Stimulated activated effector memory CD8-positive, alpha-beta T cell treated with anti-CD3 and anti-CD28 coated beads, Interleukin-12 subunit alpha, Interleukin-12 subunit beta, amount 100 ng/mL, for 72 hours (primary cell): ENCODE measurements around the gene FEN1.
A peak's percentile ranks its signal among the peaks of the same experiment; 100 is the strongest.

ENCODE experiments used
- ATAC-seq: fragments of 150-1000 bp; cut with Tn5 transposase; 2 replicates; pipeline ENCODE4 v1.10.0; 2021
- DNase-seq, 2 donors: peaks; one replicate each; pipeline ENCODE4 v3.0.0; 2021 to 2022; ENCODE audit warnings: low spot score in 2 of 2
- H3K27ac Mint-ChIP-seq: one replicate; pipeline ENCODE4 v1.8.0; 2022; ENCODE audit warnings: mild to moderate bottlenecking, mixed read lengths
- H3K36me3 Mint-ChIP-seq: one replicate; pipeline ENCODE4 v1.8.0; 2022; ENCODE audit warnings: mild to moderate bottlenecking, mixed read lengths
- H3K4me1 Mint-ChIP-seq: one replicate; pipeline ENCODE4 v1.8.0; 2022; ENCODE audit warnings: mixed read lengths
- H3K4me3 Mint-ChIP-seq: one replicate; pipeline ENCODE4 v1.8.0; 2022; ENCODE audit warnings: mild to moderate bottlenecking, mixed read lengths
- H3K9me3 Mint-ChIP-seq: one replicate; pipeline ENCODE4 v1.8.0; 2022; ENCODE audit warnings: mixed read lengths

FEN1 gene

DNA sequence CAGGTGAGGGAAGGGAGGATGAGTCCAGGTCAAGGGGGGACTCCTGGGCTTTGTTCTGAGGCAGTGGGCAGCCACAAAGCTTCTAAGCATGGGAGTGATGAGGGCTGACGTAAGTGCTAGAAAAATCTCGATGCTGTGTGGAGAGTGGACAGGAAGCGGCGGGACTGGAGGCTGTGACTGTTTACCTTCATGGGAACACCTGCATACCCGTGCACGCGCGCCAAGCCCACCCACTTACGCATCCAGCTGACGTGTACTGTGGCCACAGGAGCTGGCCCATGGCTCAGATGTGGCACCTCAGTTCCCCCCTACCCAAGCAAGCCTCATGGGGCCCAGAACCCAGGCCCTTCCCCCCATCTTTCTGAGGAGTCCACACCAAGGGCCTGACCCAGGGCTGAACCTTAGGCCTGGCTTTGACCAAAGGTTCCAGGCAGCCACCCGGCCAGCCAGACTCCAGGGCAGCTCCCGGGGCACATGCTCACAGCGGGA is 26.3 kb upstream of the FEN1 start:
- ATAC-seq (no peak), DNase-seq (no peak)
- H3K4me1 Mint-ChIP-seq = peaks cover 8% of the 10 kb centered on the region
- no peaks in the 10 kb centered on the region for H3K36me3 Mint-ChIP-seq
- no peak overlapping the region for H3K27ac Mint-ChIP-seq
- H3K9me3 Mint-ChIP-seq = no peaks in the 10 kb centered on the region
- H3K4me3 Mint-ChIP-seq = no peak overlapping the region

DNA sequence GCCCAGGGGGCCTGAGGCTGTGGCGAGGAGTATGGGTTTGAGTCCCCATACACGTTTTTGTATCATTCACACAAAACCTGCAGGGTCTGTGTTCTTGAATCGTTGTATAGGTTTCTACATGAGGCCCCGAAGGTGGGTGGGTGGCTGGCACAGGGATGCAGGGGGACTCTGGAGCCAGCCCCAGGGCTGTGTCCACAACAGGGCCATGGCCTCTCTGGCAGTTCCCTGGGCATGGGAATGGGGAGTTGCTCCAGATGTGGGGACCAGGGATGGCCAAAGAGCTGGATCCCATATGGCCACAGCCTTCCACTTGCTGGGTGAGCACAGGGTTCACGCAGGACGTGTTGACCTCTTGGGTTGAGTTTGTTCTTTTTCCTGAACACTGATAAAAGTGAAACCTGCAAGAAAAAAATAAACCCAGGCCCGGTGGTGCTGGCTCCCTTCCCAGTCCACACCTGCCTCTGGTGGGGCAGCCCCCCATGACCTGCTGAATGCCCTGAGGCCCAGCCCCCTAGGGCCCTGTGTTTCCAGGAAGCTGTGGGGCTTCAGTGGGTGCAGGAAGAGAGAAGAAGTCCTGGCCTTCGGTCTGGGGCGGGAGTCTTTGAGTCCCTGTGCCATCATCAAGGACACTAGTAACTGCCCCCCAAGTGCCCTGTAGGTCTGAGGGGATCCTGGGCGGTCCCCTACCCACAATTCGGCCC is 24.2 kb upstream of the FEN1 start:
- no peak for DNase-seq
- Mint-ChIP-seq H3K4me3 (no peak overlapping the region), H3K4me1 (peaks cover 15% of the 10 kb centered on the region), H3K9me3 (no peaks in the 10 kb centered on the region), H3K36me3 (no peaks in the 10 kb centered on the region), H3K27ac (peak overlapping the region; percentile 39)
- ATAC-seq = no peak

DNA sequence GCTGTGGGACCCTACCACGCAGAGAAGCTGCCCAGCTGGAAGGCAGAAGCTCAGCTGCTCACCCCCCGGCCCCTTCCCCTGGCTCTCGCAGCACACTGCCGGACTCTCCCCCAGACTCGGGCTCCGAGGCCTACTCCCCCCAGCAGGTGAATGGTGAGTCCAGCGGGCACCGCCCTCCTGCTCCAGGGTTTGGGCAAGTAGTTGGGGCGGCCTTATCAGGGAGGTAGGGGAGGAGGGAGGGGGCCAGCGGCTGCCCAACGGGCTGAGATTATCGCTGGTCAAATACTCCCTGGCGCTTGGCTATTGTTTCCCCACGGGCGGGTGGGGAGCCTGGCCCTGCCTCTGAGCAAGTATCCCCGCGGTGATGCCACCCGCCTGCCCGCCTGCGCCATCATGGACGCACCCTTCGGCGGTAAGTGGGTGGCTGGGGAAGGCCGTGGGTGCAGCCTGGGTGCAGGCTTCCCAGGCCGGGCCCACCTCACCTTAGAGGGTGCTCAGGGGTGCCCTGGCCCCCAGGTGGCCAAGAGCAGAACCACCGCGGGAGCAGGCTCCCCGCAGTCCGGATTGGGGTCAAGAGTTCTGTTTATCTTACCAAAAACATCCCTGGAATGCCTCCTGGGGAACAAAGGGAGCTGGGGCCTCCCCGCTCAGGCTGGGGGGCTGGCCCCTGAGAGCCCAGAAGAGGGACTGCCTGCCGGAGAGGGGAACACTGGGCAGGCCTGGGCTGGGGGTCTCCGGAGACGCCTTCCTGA is 23.4 kb upstream of the FEN1 start:
- no peaks in the 10 kb centered on the region for H3K36me3 Mint-ChIP-seq
- DNase-seq = no peak
- no peak overlapping the region for H3K4me3 Mint-ChIP-seq
- H3K4me1 Mint-ChIP-seq = peaks cover 15% of the 10 kb centered on the region
- no peak overlapping the region for H3K27ac Mint-ChIP-seq
- ATAC-seq = no peak
- no peaks in the 10 kb centered on the region for H3K9me3 Mint-ChIP-seq

DNA sequence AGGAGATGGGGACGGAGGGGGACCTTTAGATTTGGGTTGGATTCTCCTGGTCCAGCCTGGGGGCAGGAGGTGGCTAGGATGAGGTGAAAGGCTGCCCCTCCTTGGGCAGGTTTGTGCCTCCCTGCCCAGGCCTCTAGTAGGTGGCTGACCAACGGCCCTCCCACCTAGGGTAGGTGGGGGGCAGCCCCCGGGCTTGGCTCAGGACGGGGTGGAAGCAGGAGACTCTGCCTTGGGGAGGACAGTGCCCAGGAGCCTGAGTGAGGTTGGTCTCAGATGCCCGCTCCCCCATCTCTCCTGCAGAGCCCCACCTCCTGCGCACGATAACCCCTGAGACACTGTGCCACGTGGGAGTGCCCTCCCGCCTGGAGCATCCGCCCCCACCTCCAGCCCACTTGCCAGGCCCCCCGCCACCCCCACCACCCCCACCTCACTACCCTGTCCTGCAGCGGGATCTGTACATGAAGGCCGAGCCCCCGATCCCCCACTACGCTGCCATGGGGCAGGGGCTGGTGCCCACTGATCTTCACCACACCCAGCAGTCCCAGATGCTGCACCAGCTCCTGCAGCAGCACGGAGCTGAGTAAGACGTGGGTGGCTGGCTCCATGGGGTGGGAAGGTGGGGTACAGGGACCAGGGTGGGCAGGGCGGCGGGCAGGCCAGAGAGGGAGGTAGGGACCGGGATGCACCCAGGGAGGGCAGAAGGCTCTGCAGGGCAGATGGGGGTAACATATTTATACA is 22.6 kb upstream of the FEN1 start:
- no peak overlapping the region for H3K27ac Mint-ChIP-seq
- H3K9me3 Mint-ChIP-seq = no peaks in the 10 kb centered on the region
- DNase-seq = no peak
- no peak overlapping the region for H3K4me3 Mint-ChIP-seq
- no peak for ATAC-seq
- H3K36me3 Mint-ChIP-seq = peaks cover under 1% of the 10 kb centered on the region
- H3K4me1 Mint-ChIP-seq = peaks cover 16% of the 10 kb centered on the region

DNA sequence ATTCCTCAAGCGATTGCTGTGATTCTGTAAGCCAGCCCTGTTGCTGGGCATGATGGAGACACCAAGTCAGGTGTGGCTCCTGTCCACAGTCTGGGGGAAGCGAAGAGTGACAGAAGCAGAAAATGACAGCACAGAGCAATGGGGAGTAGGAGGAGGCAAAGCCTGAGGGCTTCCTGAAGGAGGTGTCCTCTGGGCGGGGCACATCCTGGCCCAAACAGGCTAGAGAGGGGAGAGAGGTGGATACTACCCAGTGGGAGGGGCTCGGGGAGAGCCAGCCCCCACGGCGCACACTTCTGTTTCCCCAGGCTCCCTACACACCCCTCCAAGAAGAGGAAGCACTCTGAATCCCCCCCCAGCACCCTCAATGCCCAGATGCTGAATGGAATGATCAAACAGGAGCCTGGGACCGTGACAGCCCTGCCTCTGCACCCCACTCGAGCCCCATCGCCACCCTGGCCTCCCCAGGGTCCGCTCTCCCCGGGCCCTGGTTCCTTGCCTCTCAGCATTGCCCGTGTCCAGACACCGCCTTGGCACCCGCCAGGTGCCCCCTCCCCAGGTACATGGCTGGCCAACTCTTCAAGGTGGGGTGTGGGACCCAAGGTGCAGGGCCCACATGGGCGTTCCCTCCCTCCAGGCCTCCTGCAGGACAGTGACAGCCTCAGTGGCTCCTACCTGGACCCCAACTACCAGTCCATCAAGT is 21.4 kb upstream of the FEN1 start:
- DNase-seq = no peak
- no peak overlapping the region for H3K4me3 Mint-ChIP-seq
- H3K36me3 Mint-ChIP-seq = peaks cover 8% of the 10 kb centered on the region
- no peaks in the 10 kb centered on the region for H3K9me3 Mint-ChIP-seq
- H3K4me1 Mint-ChIP-seq = peaks cover 28% of the 10 kb centered on the region
- no peak for ATAC-seq
- H3K27ac Mint-ChIP-seq = peak overlapping the region; percentile 80

DNA sequence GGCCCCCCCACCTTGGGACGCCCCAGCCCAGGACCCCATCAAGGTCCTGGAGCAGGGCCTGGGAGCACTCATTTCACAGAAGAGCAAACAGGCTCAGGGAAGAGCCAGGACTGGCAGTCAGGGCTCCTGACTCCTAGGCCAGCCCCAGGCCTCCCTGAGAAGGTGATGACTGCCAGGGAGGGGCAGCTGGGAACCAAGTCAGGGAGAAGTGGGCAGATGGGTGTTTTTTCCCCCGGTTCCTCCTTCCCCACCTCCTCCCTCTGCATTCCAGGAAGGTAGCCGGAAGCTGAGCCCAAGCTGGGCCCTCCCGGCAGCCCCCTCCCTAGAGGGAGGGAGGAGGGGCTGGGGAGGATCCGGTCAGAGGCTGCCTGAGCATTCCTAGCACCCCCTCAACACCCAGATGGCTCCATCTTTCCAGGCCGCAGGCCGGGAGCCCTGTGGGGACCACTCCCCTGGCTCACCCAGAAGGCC is 20.7 kb upstream of the FEN1 start:
- H3K4me1 Mint-ChIP-seq = peaks cover 35% of the 10 kb centered on the region
- no peaks in the 10 kb centered on the region for H3K9me3 Mint-ChIP-seq
- no peak for DNase-seq
- no peak overlapping the region for H3K4me3 Mint-ChIP-seq
- H3K27ac Mint-ChIP-seq = peak overlapping the region; percentile 80
- ATAC-seq = no peak
- H3K36me3 Mint-ChIP-seq = peaks cover 8% of the 10 kb centered on the region

DNA sequence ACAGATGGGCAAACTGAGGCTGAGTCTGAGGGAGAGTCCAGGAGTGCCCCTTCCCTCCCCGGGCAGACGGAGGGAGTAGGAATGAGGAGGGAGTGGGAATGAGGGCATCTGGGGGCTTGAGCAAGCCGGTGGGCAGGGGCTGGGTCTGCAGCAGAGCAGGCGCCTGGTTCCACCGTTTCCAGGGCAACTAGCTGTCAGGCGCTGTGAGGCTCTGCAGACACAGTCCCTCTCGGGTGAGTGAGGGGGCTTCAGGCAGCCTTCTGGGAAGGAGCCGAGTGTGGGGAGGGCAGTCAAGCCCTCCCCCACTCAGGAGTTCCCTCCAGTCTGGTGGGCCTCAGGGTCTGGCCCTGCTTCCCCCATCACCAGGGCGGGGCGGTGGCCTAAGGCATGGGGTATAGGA is 19.4 kb upstream of the FEN1 start:
- Mint-ChIP-seq H3K4me3 (no peak overlapping the region), H3K36me3 (peaks cover 8% of the 10 kb centered on the region), H3K4me1 (peaks cover 44% of the 10 kb centered on the region), H3K27ac (peak overlapping the region; percentile 80), H3K9me3 (no peaks in the 10 kb centered on the region)
- ATAC-seq = no peak
- DNase-seq = no peak

DNA sequence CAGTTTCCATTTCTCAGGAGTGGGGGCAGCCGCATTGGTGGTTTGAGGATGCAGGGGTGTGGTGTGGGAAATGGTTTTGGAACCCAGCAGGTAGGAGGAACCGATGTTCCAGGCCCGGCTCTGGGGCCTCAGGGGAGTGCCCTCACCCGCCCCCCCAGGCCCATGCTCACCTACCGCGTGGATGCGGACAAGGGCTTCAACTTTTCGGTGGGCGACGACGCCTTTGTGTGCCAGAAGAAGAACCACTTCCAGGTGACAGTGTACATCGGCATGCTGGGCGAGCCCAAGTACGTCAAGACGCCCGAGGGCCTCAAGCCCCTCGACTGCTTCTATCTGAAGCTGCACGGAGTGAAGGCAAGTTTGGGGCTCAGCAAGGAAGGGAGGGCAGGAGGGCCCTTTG is 18.9 kb upstream of the FEN1 start:
- Mint-ChIP-seq H3K9me3 (no peaks in the 10 kb centered on the region), H3K4me1 (peaks cover 44% of the 10 kb centered on the region), H3K27ac (no peak overlapping the region), H3K4me3 (no peak overlapping the region), H3K36me3 (peaks cover 8% of the 10 kb centered on the region)
- no peak for DNase-seq
- ATAC-seq = no peak

DNA sequence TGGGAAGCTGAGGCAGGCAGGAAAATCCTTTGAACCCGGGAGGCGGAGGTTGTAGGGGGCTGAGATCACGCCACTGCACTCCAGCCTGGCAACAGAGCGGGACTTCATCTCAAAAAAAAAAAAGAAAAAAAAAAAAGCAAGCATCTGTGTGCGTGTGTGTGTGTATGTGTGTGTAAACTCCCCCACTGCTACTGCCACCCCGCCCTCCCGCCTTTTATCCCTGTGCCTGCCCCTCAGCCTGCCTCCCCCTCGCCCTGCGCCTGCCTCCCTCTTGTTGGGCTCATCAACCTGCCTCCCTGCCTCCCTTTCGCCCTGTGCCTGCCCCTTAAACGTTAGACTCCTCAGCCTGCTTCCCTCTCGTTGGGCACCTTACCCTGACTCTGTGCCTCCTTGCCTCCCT is 18.3 kb upstream of the FEN1 start:
- H3K9me3 Mint-ChIP-seq = no peaks in the 10 kb centered on the region
- peaks cover 44% of the 10 kb centered on the region for H3K4me1 Mint-ChIP-seq
- peaks cover 8% of the 10 kb centered on the region for H3K36me3 Mint-ChIP-seq
- DNase-seq (no peak), ATAC-seq (no peak)
- H3K4me3 Mint-ChIP-seq = no peak overlapping the region
- peak overlapping the region; percentile 29 for H3K27ac Mint-ChIP-seq

DNA sequence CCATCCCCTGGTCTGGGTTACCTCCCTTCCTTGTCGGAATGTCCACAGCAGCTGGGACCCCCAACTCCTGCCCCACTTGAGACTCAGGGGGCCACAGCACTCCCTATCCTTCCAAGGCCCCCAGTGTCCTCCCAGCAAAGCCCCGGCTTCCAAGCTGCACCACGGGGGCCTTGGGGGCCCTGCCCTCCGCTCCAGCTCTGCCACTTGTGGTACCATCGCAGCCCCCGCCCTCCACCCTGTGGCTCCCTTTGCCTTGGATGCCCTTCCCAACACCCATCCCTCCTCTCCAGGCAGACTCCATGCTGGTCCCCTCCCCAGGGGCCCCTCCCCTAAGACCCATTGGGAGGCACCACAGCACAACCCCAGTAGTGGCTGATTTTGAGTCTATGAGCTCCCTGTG is 17.6 kb upstream of the FEN1 start:
- H3K36me3 Mint-ChIP-seq = peaks cover 8% of the 10 kb centered on the region

DNA sequence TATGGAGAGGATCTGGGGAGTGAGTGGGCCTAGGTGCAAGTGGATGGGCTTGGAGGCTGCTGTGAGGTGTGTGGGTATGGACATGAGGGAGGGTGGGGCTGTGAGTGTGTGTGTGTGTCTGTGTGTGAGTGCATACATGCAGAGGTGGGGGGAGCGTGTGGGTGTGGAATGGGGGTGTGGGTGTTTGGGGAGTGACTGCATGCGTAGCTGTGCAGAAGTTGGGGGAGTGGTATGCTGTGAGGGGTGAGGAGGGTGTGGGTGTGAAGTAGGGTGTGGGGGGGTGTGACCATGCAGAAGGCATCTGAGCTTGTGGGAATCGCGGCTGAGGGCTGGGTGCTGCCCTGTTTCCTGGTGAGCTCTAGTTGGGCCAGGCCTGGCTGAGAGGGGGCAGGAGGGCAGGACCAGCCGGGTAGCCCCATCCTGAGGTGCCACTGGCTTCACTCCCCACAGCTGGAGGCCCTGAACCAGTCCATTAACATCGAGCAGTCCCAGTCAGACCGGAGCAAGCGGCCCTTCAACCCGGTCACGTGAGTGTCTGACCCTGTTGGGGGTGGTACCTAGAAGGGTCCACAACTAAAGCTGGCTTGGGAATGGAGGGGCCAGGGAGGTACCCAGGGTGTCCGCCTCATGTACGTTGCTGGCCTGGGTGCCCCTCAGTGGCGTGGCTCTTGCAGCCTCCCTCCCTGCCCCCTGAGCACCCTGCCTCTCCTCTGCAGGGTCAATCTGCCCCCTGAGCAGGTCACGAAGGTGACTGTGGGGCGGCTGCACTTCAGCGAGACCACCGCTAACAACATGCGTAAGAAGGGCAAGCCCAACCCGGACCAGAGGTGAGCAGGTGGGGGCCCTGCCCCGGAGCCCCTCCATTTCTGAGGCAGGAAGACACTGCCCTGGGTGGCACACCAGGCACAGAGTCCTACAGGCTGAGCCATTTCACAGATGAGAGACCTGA is 16.8 kb upstream of the FEN1 start:
- ATAC-seq (no peak), DNase-seq (no peak)
- peaks cover 8% of the 10 kb centered on the region for H3K36me3 Mint-ChIP-seq
- H3K4me3 Mint-ChIP-seq = peak overlapping the region; percentile 47
- peak overlapping the region; percentile 29 for H3K27ac Mint-ChIP-seq
- no peaks in the 10 kb centered on the region for H3K9me3 Mint-ChIP-seq
- peaks cover 44% of the 10 kb centered on the region for H3K4me1 Mint-ChIP-seq

More for the DNA sequence above, 17.6 kb upstream of the FEN1 start:
- no peaks in the 10 kb centered on the region for H3K9me3 Mint-ChIP-seq
- no peak for ATAC-seq
- no peak overlapping the region for H3K4me3 Mint-ChIP-seq
- H3K4me1 Mint-ChIP-seq = peaks cover 44% of the 10 kb centered on the region
- DNase-seq = no peak
- peak overlapping the region; percentile 29 for H3K27ac Mint-ChIP-seq

DNA sequence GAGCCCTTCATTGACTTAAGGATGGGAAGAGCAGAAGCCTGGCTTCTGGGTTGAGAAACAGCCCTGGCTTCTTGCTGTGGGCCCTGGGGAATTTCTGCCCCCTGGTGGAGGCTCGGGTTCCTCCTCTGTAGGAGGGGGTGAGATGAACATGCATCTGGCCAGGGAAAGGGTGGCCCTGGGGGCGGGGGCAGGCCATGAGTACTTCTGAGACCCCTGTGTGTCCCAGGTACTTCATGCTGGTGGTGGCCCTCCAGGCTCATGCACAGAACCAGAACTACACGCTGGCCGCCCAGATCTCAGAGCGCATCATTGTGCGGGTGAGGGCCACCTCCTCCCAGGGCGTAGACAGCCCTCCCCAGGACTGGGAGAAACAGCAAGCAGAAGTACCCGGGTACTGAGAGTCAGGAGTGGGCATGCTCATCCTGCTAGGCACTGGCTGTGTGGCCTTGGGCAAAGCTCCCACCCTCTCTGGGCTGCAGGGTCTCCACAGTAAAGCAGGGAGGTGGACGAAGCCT is 16.1 kb upstream of the FEN1 start:
- peak overlapping the region; percentile 29 for H3K27ac Mint-ChIP-seq
- H3K4me1 Mint-ChIP-seq = peaks cover 43% of the 10 kb centered on the region

DNA sequence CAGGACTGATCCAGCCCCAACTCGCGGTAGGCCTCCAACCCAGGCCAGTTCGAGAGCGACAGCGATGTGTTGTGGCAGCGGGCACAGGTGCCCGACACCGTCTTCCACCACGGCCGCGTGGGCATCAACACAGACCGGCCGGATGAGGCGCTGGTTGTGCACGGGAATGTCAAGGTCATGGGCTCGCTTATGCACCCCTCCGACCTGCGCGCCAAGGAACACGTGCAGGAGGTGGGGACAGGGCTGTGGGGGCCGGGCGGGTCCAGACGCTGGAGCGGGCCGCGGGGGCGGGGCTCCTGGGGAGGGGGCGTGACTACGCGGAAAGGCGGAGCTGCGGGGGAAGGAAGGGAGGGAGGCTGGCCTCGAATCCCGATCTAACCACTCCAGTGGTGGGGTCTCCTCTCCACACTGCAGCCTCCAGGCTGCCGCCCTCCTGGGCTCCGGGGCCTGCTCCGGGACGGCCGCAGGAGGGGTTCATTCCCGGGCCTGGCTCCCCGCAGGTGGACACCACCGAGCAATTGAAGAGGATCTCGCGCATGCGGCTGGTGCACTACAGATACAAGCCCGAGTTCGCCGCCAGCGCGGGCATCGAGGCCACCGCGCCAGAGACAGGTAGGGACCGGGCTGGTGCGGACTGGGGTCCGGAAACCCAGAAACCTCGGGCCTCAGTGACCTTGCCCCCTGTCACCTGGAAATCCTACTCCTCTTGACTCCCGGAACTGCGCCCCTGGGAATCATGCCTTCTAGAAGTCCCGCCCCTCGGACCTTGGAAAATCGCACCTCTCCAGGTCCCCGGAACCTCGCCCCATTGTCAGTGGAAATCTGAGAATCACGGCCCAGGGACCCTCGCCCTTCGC is 15.2 kb upstream of the FEN1 start:
- peak overlapping the region; percentile 78 for H3K27ac Mint-ChIP-seq

More for the DNA sequence above, 16.1 kb upstream of the FEN1 start:
- ATAC-seq (peak; percentile 76), DNase-seq (peak; percentile 63 to 80)
- Mint-ChIP-seq H3K4me3 (peak overlapping the region; percentile 47), H3K36me3 (peaks cover 8% of the 10 kb centered on the region), H3K9me3 (no peaks in the 10 kb centered on the region)

More for the DNA sequence above, 15.2 kb upstream of the FEN1 start:
- no peaks in the 10 kb centered on the region for H3K9me3 Mint-ChIP-seq
- H3K36me3 Mint-ChIP-seq = peaks cover 11% of the 10 kb centered on the region
- peak overlapping the region; percentile 47 for H3K4me3 Mint-ChIP-seq
- H3K4me1 Mint-ChIP-seq = peaks cover 39% of the 10 kb centered on the region
- peak; percentile 42 for ATAC-seq
- DNase-seq = peak in 1 of 2 donors; percentile 71
